HEK293 (cell line): ENCODE results near the gene FGF12.

Experiments
- CTCF ChIA-PET: fragments of 350-600 bp; formaldehyde crosslinking; extraction: SDS; loops from one replicate; lab custom pipeline; 2021; ENCODE audit warnings: antibody characterized with exemption; lab: Yijun Ruan, JAX
- POLR2A ChIA-PET: fragments of 300-600 bp; formaldehyde crosslinking; extraction: SDS; loops from one replicate; lab custom pipeline; 2020; ENCODE audit warnings: antibody characterized with exemption, inconsistent platforms; lab: Yijun Ruan, JAX
- H3K27ac ChIP-seq: fragments of 200-500 bp; sonication (Bioruptor generic); 2 replicates; pipeline ENCODE4 v1.5.1; 2014; ENCODE audit warnings: low read depth, low read length, control low read depth, inconsistent platforms; ENCODE audit errors: extremely low read depth
- H3K36me3 ChIP-seq, 2 experiments: fragments of 200-500 bp in 1 of 2; sonication (Bioruptor generic) in 1 of 2; 1 replicate in 1 of 2; 2 replicates in 1 of 2; pipeline ENCODE4 v1.5.1; 2014 to 2017; ENCODE audit warnings: inconsistent platforms in 2 of 2, low read length in 2 of 2; ENCODE audit not compliant: control insufficient read depth in 2 of 2, insufficient read depth in 1 of 2
- H3K4me1 ChIP-seq: fragments of 200-500 bp; sonication (Bioruptor generic); 2 replicates; pipeline ENCODE4 v1.5.1; 2014; ENCODE audit warnings: mild to moderate bottlenecking, low read length, inconsistent platforms; ENCODE audit not compliant: control insufficient read depth, insufficient read depth
- H3K4me3 ChIP-seq: 2 replicates; pipeline ENCODE4 v1.5.1; 2011; ENCODE audit warnings: low read depth, mild to moderate bottlenecking, control low read depth, low read length, moderate library complexity
- H3K9me3 ChIP-seq: fragments of 200-500 bp; sonication (Bioruptor generic); 2 replicates; pipeline ENCODE4 v1.5.1; 2014; ENCODE audit warnings: low read depth, low read length, inconsistent platforms; ENCODE audit not compliant: control insufficient read depth, insufficient read depth
- OVOL3 ChIP-seq: fragments of 450-650 bp; formaldehyde crosslinking; IDR thresholded peaks from 2 replicates; pipeline ENCODE4 v1.5.1; 2016; ENCODE audit warnings: missing biosample characterization, missing genetic modification characterization
- REPIN1 ChIP-seq: fragments of 450-650 bp; formaldehyde crosslinking; IDR thresholded peaks from 2 replicates; pipeline ENCODE4 v1.5.1; 2017; ENCODE audit warnings: missing biosample characterization, missing genetic modification characterization, low read depth
- YY1 ChIP-seq: fragments of 450-650 bp; formaldehyde crosslinking; IDR thresholded peaks from 2 replicates; pipeline ENCODE4 v1.5.1; 2018; ENCODE audit warnings: missing biosample characterization, missing genetic modification characterization
- ZBTB7A ChIP-seq: fragments of 450-650 bp; formaldehyde crosslinking; IDR thresholded peaks from 2 replicates; pipeline ENCODE4 v1.5.1; 2016; ENCODE audit warnings: low read depth, missing biosample characterization, missing genetic modification characterization
- ZFP69B ChIP-seq: fragments of 450-650 bp; formaldehyde crosslinking; IDR thresholded peaks from 2 replicates; pipeline ENCODE4 v1.5.1; 2016; ENCODE audit warnings: missing biosample characterization, missing genetic modification characterization
- ZNF146 ChIP-seq: fragments of 450-650 bp; formaldehyde crosslinking; IDR thresholded peaks from 2 replicates; pipeline ENCODE4 v1.5.1; 2016; ENCODE audit warnings: missing biosample characterization, missing genetic modification characterization
- ZNF175 ChIP-seq: fragments of 450-650 bp; formaldehyde crosslinking; IDR thresholded peaks from 2 replicates; pipeline ENCODE4 v1.5.1; 2016; ENCODE audit warnings: missing biosample characterization, missing genetic modification characterization
- ZNF2 ChIP-seq: fragments of 450-650 bp; formaldehyde crosslinking; IDR thresholded peaks from 2 replicates; pipeline ENCODE4 v1.5.1; 2016; ENCODE audit warnings: missing biosample characterization, missing genetic modification characterization
- ZNF248 ChIP-seq: fragments of 450-650 bp; formaldehyde crosslinking; IDR thresholded peaks from 2 replicates; pipeline ENCODE4 v1.5.1; 2017; ENCODE audit warnings: missing biosample characterization, missing genetic modification characterization
- ZNF510 ChIP-seq: fragments of 450-650 bp; formaldehyde crosslinking; IDR thresholded peaks from 2 replicates; pipeline ENCODE4 v1.5.1; 2018; ENCODE audit warnings: mild to moderate bottlenecking, missing genetic modification characterization, missing biosample characterization; ENCODE audit not compliant: insufficient replicate concordance
- ZNF518A ChIP-seq: fragments of 450-650 bp; formaldehyde crosslinking; conservative IDR thresholded peaks from 2 replicates; pipeline ENCODE4 v1.5.1; 2016; ENCODE audit warnings: low read depth, missing biosample characterization, missing genetic modification characterization
- ZNF654 ChIP-seq: fragments of 450-650 bp; formaldehyde crosslinking; IDR thresholded peaks from 2 replicates; pipeline ENCODE4 v1.5.1; 2016; ENCODE audit warnings: low read depth, missing biosample characterization, missing genetic modification characterization
- ZNF692 ChIP-seq: fragments of 450-650 bp; formaldehyde crosslinking; IDR thresholded peaks from 2 replicates; pipeline ENCODE4 v1.5.1; 2016; ENCODE audit warnings: missing biosample characterization, missing genetic modification characterization
- ZNF701 ChIP-seq: fragments of 450-650 bp; formaldehyde crosslinking; IDR thresholded peaks from 2 replicates; pipeline ENCODE4 v1.5.1; 2016; ENCODE audit warnings: missing biosample characterization, missing genetic modification characterization
- ZNF707 ChIP-seq: fragments of 450-650 bp; formaldehyde crosslinking; IDR thresholded peaks from 2 replicates; pipeline ENCODE4 v1.5.1; 2016; ENCODE audit warnings: missing biosample characterization, missing genetic modification characterization
- ZNF837 ChIP-seq: fragments of 450-650 bp; formaldehyde crosslinking; IDR thresholded peaks from 2 replicates; pipeline ENCODE4 v1.5.1; 2016; ENCODE audit warnings: missing biosample characterization, missing genetic modification characterization
- TF ChIP-seq, protein P1 (sequence below): fragments of 450-650 bp; formaldehyde crosslinking; IDR thresholded peaks from 2 replicates; pipeline ENCODE4 v1.5.1; 2017; ENCODE audit warnings: missing biosample characterization, missing genetic modification characterization

The FGF12 gene

DNA sequence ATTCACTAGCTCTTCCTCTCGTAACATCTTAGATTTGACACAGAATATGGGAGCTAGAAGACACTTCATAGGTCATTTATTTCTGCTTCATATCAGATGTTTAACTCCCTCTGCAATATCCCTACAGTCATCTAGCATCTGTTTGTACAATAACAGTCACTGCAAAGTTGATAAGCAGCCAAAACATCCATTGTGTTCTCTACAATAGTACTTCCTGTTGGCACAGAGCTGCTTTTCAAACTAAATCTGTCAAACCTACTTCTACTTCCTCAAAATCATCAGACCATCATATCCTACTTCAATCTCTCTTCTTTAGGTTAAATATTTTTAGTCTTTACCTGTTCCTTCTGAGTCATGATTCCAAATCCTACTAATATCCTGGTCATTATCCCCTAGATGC lies 233.2 kb downstream of the FGF12 start:
- CTCF ChIA-PET, result interaction anchor here (0.6 kb wide), 1 partner anchor 50 kb away, joined by 3 read pairs; no protein-coding TSS in a partner anchor
- H3K4me1 ChIP-seq, result no peaks in the 10 kb centered on the region

GRCh38 chr3:192490720-192491119 lies 236.6 kb downstream of the FGF12 start:
- TF ChIP-seq ZNF837 (tag by site-specific recombination) (no peak), ZNF654 (tag by site-specific recombination) (no peak), ZNF2 (tag by site-specific recombination) (no peak), ZNF707 (no peak), ZNF175 (tag by site-specific recombination) (no peak), YY1 (tag by site-specific recombination) (no peak), ZNF146 (no peak)
- H3K27ac ChIP-seq, result no peak overlapping the region
- no peaks in the 10 kb centered on the region for H3K36me3 ChIP-seq
- H3K4me3 ChIP-seq, result no peak overlapping the region
- POLR2A ChIA-PET, result no interaction called here
- CTCF ChIA-PET, result no interaction called here
- H3K9me3 ChIP-seq, result no peaks in the 10 kb centered on the region
- H3K4me1 ChIP-seq, result no peaks in the 10 kb centered on the region

More for the DNA sequence above, 233.2 kb downstream of the FGF12 start:
- no peaks in the 10 kb centered on the region for H3K36me3 ChIP-seq
- TF ChIP-seq ZNF248 (tag by site-specific recombination) (no peak), REPIN1 (no peak), ZNF518A (no peak), ZNF510 (no peak), ZNF692 (tag by site-specific recombination) (no peak), ZBTB7A (no peak), ZNF701 (no peak), OVOL3 (tag by site-specific recombination) (no peak), ZFP69B (no peak)
- TF ChIP-seq, protein P1, sequence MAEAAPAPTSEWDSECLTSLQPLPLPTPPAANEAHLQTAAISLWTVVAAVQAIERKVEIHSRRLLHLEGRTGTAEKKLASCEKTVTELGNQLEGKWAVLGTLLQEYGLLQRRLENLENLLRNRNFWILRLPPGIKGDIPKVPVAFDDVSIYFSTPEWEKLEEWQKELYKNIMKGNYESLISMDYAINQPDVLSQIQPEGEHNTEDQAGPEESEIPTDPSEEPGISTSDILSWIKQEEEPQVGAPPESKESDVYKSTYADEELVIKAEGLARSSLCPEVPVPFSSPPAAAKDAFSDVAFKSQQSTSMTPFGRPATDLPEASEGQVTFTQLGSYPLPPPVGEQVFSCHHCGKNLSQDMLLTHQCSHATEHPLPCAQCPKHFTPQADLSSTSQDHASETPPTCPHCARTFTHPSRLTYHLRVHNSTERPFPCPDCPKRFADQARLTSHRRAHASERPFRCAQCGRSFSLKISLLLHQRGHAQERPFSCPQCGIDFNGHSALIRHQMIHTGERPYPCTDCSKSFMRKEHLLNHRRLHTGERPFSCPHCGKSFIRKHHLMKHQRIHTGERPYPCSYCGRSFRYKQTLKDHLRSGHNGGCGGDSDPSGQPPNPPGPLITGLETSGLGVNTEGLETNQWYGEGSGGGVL, result no peak
- no peak overlapping the region for H3K27ac ChIP-seq
- H3K9me3 ChIP-seq, result no peaks in the 10 kb centered on the region
- POLR2A ChIA-PET, result no interaction called here
- H3K4me3 ChIP-seq, result no peak overlapping the region
